KMS-11 (cell line): ENCODE data around the gene ITGB4.

Experiments used
- H2AFZ ChIP-seq: fragments of 200-600 bp; sonication (generic); 2 replicates; pipeline ENCODE4 v1.6.1; 2016; ENCODE audit warnings: antibody characterized with exemption, mixed run types, low read depth
- H3K27ac ChIP-seq: fragments of 200-600 bp; sonication (generic); 2 replicates; pipeline ENCODE4 v1.6.1; 2016; ENCODE audit warnings: mild to moderate bottlenecking, mixed run types
- H3K27me3 ChIP-seq: fragments of 200-600 bp; sonication (generic); 2 replicates; pipeline ENCODE4 v1.6.1; 2017; ENCODE audit warnings: mild to moderate bottlenecking, low read depth, mixed run types, moderate library complexity; ENCODE audit not compliant: insufficient read depth
- H3K36me3 ChIP-seq: fragments of 200-600 bp; sonication (generic); 2 replicates; pipeline ENCODE4 v1.6.1; 2017; ENCODE audit warnings: mild to moderate bottlenecking, mixed run types; ENCODE audit not compliant: insufficient read depth
- H3K4me1 ChIP-seq: fragments of 200-600 bp; sonication (generic); 2 replicates; pipeline ENCODE4 v1.6.1; 2016; ENCODE audit warnings: mild to moderate bottlenecking, low read depth, mixed run types; ENCODE audit not compliant: poor library complexity, severe bottlenecking
- H3K4me2 ChIP-seq: fragments of 200-600 bp; sonication (generic); 2 replicates; pipeline ENCODE4 v1.7.0; 2016; ENCODE audit warnings: mild to moderate bottlenecking, mixed run types
- H3K4me3 ChIP-seq: fragments of 200-600 bp; sonication (generic); IDR thresholded peaks from 2 replicates; pipeline ENCODE4 v1.6.1; 2017; ENCODE audit warnings: low read depth, low read length, mixed read lengths; ENCODE audit not compliant: insufficient read depth
- H3K79me2 ChIP-seq: fragments of 200-600 bp; sonication (generic); 2 replicates; pipeline ENCODE4 v1.6.1; 2016; ENCODE audit warnings: low read depth, mixed run types; ENCODE audit not compliant: insufficient read depth
- H3K9ac ChIP-seq: fragments of 200-600 bp; sonication (generic); 2 replicates; pipeline ENCODE4 v1.6.1; 2016; ENCODE audit warnings: mild to moderate bottlenecking, mixed run types
- H4K20me1 ChIP-seq: fragments of 200-600 bp; sonication (generic); 2 replicates; pipeline ENCODE4 v1.6.1; 2016; ENCODE audit warnings: mild to moderate bottlenecking, mixed run types; ENCODE audit not compliant: insufficient read depth
- TF ChIP-seq, protein P1 (sequence below): fragments of 200-600 bp; sonication (generic); conservative IDR thresholded peaks from 2 replicates; pipeline ENCODE4 v1.6.1; 2017; ENCODE audit warnings: low read depth, mild to moderate bottlenecking, antibody characterized with exemption, low read length, moderate library complexity, mixed read lengths

Gene ITGB4

DNA sequence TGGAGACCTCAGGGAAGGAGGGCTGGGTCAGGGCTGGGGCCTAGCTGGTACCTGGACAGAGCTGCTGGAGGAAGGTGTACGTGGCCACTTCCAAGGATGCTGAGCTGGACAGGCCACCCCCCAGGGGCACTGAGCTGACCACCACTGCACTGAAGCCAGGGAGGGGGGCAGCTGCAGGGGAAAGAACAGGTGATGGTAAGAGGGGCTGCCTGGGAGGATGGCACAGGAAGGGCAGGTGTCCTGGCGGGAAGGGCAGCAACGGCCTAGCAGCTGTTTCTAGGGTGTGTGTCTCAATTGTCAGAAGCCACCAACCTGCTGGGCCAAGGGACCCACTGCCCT lies 42.0 kb downstream of the ITGB4 start:
- H3K36me3 ChIP-seq: no peaks in the 10 kb centered on the region
- H3K4me3 ChIP-seq: no peak overlapping the region
- H4K20me1 ChIP-seq: no peaks in the 10 kb centered on the region
- no peak overlapping the region for H2AFZ ChIP-seq
- peak overlapping the region; percentile 98; the same call in 1 of the 2 replicates for H3K4me2 ChIP-seq
- H3K27me3 ChIP-seq: no peaks in the 10 kb centered on the region; the same call in 1 of the 2 replicates
- TF ChIP-seq, protein P1, sequence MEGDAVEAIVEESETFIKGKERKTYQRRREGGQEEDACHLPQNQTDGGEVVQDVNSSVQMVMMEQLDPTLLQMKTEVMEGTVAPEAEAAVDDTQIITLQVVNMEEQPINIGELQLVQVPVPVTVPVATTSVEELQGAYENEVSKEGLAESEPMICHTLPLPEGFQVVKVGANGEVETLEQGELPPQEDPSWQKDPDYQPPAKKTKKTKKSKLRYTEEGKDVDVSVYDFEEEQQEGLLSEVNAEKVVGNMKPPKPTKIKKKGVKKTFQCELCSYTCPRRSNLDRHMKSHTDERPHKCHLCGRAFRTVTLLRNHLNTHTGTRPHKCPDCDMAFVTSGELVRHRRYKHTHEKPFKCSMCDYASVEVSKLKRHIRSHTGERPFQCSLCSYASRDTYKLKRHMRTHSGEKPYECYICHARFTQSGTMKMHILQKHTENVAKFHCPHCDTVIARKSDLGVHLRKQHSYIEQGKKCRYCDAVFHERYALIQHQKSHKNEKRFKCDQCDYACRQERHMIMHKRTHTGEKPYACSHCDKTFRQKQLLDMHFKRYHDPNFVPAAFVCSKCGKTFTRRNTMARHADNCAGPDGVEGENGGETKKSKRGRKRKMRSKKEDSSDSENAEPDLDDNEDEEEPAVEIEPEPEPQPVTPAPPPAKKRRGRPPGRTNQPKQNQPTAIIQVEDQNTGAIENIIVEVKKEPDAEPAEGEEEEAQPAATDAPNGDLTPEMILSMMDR: no peak
- peaks cover 17% of the 10 kb centered on the region for H3K4me1 ChIP-seq
- no peaks in the 10 kb centered on the region for H3K79me2 ChIP-seq
- no peak overlapping the region for H3K9ac ChIP-seq
- no peak overlapping the region for H3K27ac ChIP-seq

DNA sequence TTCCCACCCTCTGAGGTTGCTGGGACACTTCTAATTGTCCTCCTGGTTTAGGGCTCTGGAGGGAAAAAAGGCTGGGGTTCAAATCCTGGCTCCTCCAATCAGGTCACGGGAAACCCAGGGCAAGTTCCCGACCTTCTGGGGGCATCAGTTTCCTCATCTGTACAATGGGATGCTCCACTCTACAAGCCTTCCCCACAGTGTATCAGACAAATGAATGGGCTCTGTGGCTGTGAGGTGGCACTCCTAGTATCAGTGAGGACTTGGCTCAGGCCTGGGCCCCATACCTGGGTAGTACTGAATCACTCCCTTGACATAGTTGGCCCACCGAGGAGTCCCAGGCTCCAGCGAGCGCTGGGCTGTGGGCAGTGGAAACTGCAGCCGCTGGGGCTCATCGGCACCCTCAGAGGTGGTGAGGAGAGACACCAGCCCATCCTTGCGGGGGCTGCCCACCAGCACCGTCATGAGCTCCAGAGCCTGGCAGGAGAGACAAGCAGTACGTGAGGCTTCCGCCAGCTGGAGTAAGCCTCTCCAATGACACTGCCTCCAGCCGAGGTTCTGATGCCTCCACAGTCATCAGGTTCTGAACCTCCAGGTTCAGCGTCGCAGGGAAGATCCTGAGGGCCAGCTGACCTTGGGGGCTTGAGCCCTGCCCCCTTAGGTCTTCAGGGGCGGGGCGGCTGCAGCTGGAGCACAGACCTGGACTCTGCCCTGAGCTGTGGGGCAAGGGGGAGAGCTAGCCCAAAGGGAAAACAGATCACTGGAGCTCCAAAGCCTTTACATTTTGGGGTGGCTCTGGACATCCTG lies 42.6 kb downstream of the ITGB4 start:
- H3K27ac ChIP-seq: no peak overlapping the region
- peak overlapping the region; percentile 67 for H3K9ac ChIP-seq
- no peaks in the 10 kb centered on the region for H3K36me3 ChIP-seq
- no peaks in the 10 kb centered on the region for H3K79me2 ChIP-seq
- H3K4me3 ChIP-seq: peak overlapping the region; percentile 10
- no peaks in the 10 kb centered on the region; the same call in 1 of the 2 replicates for H3K27me3 ChIP-seq
- TF ChIP-seq, protein P1: no peak
- H4K20me1 ChIP-seq: no peaks in the 10 kb centered on the region
- H3K4me1 ChIP-seq: peaks cover 17% of the 10 kb centered on the region
- peak overlapping the region; percentile 98 for H3K4me2 ChIP-seq
- peak overlapping the region; percentile 97 for H2AFZ ChIP-seq

DNA sequence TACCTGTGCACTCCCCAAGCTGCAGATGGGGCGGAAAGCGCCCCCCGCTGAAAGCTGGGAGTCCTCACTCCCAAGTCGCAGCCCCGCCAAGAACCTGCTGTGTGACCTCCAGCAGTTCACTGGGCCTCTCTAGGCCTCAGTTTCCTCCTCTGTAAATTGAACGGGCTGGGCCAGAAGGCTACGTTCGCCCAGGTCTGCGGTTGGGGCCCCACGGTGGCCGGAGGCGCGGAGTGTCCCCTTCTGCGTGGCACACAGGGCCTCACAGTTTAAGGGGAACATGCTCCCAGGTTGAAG lies 43.1 kb downstream of the ITGB4 start:
- H3K4me1 ChIP-seq: peaks cover 17% of the 10 kb centered on the region
- H2AFZ ChIP-seq: peak overlapping the region; percentile 97
- H3K27ac ChIP-seq: peak overlapping the region; percentile 31; the same call in 1 of the 2 replicates
- H3K4me3 ChIP-seq: peak overlapping the region; percentile 10
- H3K27me3 ChIP-seq: no peaks in the 10 kb centered on the region; the same call in 1 of the 2 replicates
- H3K9ac ChIP-seq: peak overlapping the region; percentile 67
- no peaks in the 10 kb centered on the region for H3K79me2 ChIP-seq
- no peaks in the 10 kb centered on the region for H3K36me3 ChIP-seq
- H3K4me2 ChIP-seq: peak overlapping the region; percentile 98
- H4K20me1 ChIP-seq: no peaks in the 10 kb centered on the region
- TF ChIP-seq, protein P1: no peak

DNA sequence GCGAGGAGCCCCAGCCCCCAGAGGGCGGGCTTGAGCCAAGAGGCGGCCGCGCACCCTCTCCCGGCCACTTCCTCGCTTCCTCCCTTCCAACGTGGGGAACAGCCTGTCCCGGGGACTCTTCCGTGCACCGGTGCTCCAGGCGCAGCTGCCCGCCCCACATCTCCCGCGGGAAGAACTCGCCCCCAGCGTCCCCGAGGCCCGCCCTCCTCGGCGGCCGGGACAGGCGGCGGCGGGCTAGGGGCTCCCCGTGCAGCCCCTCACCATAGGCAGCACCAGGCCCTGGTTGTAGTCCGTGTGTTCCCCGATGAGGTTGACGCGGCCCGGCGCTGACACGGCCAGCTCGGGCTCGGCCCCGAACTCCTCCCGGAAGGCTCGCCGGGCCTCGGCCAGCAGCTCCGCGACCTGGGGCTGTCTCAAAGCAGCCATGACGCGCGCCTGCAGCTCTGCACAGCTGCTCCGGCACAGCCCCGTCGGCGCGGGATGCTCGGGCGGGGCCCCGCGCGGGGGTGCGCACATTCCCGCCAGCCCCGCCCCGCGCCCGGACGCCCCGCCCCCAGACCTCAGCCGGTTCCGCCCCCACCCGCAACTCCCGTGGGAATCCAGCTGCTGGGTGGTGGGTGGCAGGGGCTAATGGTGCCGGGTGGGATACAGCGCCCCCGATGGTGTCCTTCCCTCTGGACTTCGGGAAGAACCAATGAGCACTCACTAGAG lies 43.6 kb downstream of the ITGB4 start, which contains the start of gene GALK1:
GALK1 (minus strand) TSS at position 482 of the 711 bp plus-strand sequence; CDS start at position 426, 56 bp downstream.
- Histone ChIP-seq H3K4me1 (peaks cover 17% of the 10 kb centered on the region), H3K79me2 (no peaks in the 10 kb centered on the region), H3K27me3 (no peaks in the 10 kb centered on the region; the same call in 1 of the 2 replicates), H3K27ac (peak within 1 kb of the TSS; percentile 31; the same call in 1 of the 2 replicates), H3K4me2 (peak within 1 kb of the TSS; percentile 98), H2AFZ (peak within 1 kb of the TSS; percentile 97), H3K9ac (peak within 1 kb of the TSS; percentile 67), H3K4me3 (peak within 1 kb of the TSS; percentile 10), H4K20me1 (no peaks in the 10 kb centered on the region), H3K36me3 (no peaks in the 10 kb centered on the region)
- TF ChIP-seq, protein P1: peak; percentile 50; the same call in 1 of the 2 replicates
